Peyer's patch (tissue), 4 donors: Measurements from ENCODE around the gene G6PC2. TPM values are rescaled to one million over a fixed set of nuclear protein-coding genes. Genes with fewer than 3 reads are reported as not detected.

ENCODE experiments used
- DNase-seq, 3 donors: peaks; one replicate each; pipeline ENCODE4 v3.0.0-alpha.2; 2017 to 2019
- H3K27ac ChIP-seq, 4 donors: fragments of 200-600 bp; sonication (generic); one replicate each; pipeline ENCODE4 v1.5.1; 2016 to 2019
- H3K27me3 ChIP-seq, 2 donors: fragments of 200-600 bp; sonication (generic); one replicate each; pipeline ENCODE4 v1.5.1; 2019
- H3K36me3 ChIP-seq, 3 donors: fragments of 200-600 bp; sonication (generic); one replicate each; pipeline ENCODE4 v1.5.1; 2016 to 2019
- H3K4me1 ChIP-seq, 4 donors: fragments of 200-600 bp; sonication (generic); one replicate each; pipeline ENCODE4 v1.5.1; 2016 to 2019
- H3K4me3 ChIP-seq, 4 donors: fragments of 200-600 bp; sonication (generic); 1 replicate in 3 of 4; 2 replicates in 1 of 4; pipeline ENCODE4 v1.5.1; 2016 to 2019; ENCODE audit warnings: mild to moderate bottlenecking in 1 of 4
- H3K9me3 ChIP-seq, 4 donors: fragments of 200-600 bp; sonication (generic); one replicate each; pipeline ENCODE4 v1.5.1; 2016 to 2019; ENCODE audit warnings: mild to moderate bottlenecking in 1 of 4
- CTCF ChIP-seq, 6 experiments: fragments of 450-650 bp in 4 of 6; fragments of 200-600 bp in 2 of 6; sonication (generic) in 1 of 6; IDR thresholded peaks; one replicate each; pipeline ENCODE4 v1.5.1; 2017 to 2019; ENCODE audit warnings: antibody characterized with exemption in 6 of 6, mild to moderate bottlenecking in 3 of 6, moderate library complexity in 1 of 6
- POLR2A ChIP-seq, 2 donors: fragments of 450-650 bp; IDR thresholded peaks; one replicate each; pipeline ENCODE4 v1.5.1; 2017; ENCODE audit warnings: antibody characterized with exemption in 2 of 2, mild to moderate bottlenecking in 2 of 2, moderate library complexity in 2 of 2
- total RNA-seq, 4 donors: library from RNA; depleted of rRNA; stranded (reverse); fragments of >200 nt; gene quantifications; one replicate each; pipeline ENCODE4 v1.1.0, GENCODE V29; 2016

G6PC2 gene
- total RNA-seq, 4 donors from 2014 or later, result not detected

- H3K4me3 ChIP-seq, result no peak overlapping the region
- no peak for DNase-seq
- no peaks in the 10 kb centered on the region for H3K36me3 ChIP-seq
- H3K9me3 ChIP-seq, result no peaks in the 10 kb centered on the region
- TF ChIP-seq CTCF (IDR thresholded peaks at IDR 0.05), result no peak
- no peak for TF ChIP-seq POLR2A (IDR thresholded peaks at IDR 0.05)
- H3K4me1 ChIP-seq, result no peaks in the 10 kb centered on the region
- no peak overlapping the region for H3K27ac ChIP-seq
- no peaks in the 10 kb centered on the region for H3K27me3 ChIP-seq
Measured at GRCh38 chr2:168951871-168952270, 50.8 kb downstream of the G6PC2 start.

GRCh38 chr2:168952424-168952823, 51.3 kb downstream of the G6PC2 start:
- TF ChIP-seq POLR2A (IDR thresholded peaks at IDR 0.05) (no peak), CTCF (IDR thresholded peaks at IDR 0.05) (no peak)

GRCh38 chr2:168954256-168954655, 53.2 kb downstream of the G6PC2 start:
- Histone ChIP-seq H3K27me3 (no peaks in the 10 kb centered on the region), H3K4me1 (no peaks in the 10 kb centered on the region), H3K4me3 (no peak overlapping the region), H3K36me3 (no peaks in the 10 kb centered on the region), H3K9me3 (no peaks in the 10 kb centered on the region), H3K27ac (no peak overlapping the region)
- TF ChIP-seq POLR2A (IDR thresholded peaks at IDR 0.05) (no peak), CTCF (IDR thresholded peaks at IDR 0.05) (no peak)
- no peak for DNase-seq

More at GRCh38 chr2:168952424-168952823, 51.3 kb downstream of the G6PC2 start:
- no peak overlapping the region for H3K27ac ChIP-seq
- H3K4me1 ChIP-seq, result no peaks in the 10 kb centered on the region
- no peaks in the 10 kb centered on the region for H3K9me3 ChIP-seq
- H3K4me3 ChIP-seq, result no peak overlapping the region
- DNase-seq, result no peak
- no peaks in the 10 kb centered on the region for H3K27me3 ChIP-seq
- no peaks in the 10 kb centered on the region for H3K36me3 ChIP-seq

- no peak overlapping the region for H3K27ac ChIP-seq
- no peak overlapping the region for H3K4me3 ChIP-seq
- no peak for DNase-seq
- no peaks in the 10 kb centered on the region for H3K36me3 ChIP-seq
- H3K27me3 ChIP-seq, result no peaks in the 10 kb centered on the region
- TF ChIP-seq CTCF (IDR thresholded peaks at IDR 0.05) (no peak), POLR2A (IDR thresholded peaks at IDR 0.05) (no peak)
- no peaks in the 10 kb centered on the region for H3K9me3 ChIP-seq
- H3K4me1 ChIP-seq, result no peaks in the 10 kb centered on the region
Measured at GRCh38 chr2:168955321-168955720, 54.2 kb downstream of the G6PC2 start.

GRCh38 chr2:168956392-168956791, 55.3 kb downstream of the G6PC2 start:
- TF ChIP-seq POLR2A (IDR thresholded peaks at IDR 0.05), result no peak
- TF ChIP-seq CTCF (IDR thresholded peaks at IDR 0.05), result no peak
- no peak for DNase-seq
- no peak overlapping the region for H3K27ac ChIP-seq
- no peaks in the 10 kb centered on the region for H3K36me3 ChIP-seq
- no peaks in the 10 kb centered on the region for H3K9me3 ChIP-seq
- H3K27me3 ChIP-seq, result no peaks in the 10 kb centered on the region
- no peaks in the 10 kb centered on the region for H3K4me1 ChIP-seq
- no peak overlapping the region for H3K4me3 ChIP-seq

Other genes with a start within 250 kb of the G6PC2 start
- gene NOSTRIN, start 98.7 kb upstream of the G6PC2 start, total RNA-seq, result 100 to 1,000 TPM in 1 of 4 donors, 10 to 100 TPM in 3; 67.4 to 152 (median 87.7) TPM
- gene SPC25, start 10.9 kb upstream of the G6PC2 start, total RNA-seq, result 1 to 10 TPM in 2 of 4 donors, not detected in 2; 1.1 to 6.6 TPM
- under 1 TPM in 2 of 4 donors, not detected in 2; 0.18 to 0.54 TPM for gene ABCB11, start 130.0 kb downstream of the G6PC2 start, total RNA-seq
- 10 to 100 TPM in 1 of 4 donors, 1 to 10 TPM in 3; 5.7 to 10.2 (median 6.6) TPM for gene DHRS9, start 168.3 kb downstream of the G6PC2 start, total RNA-seq